NCI-H2107 treated with DMSO at 0.1 percent for 48 hours (cell line): ENCODE measurements around the gene PLGRKT.
"Not testable (repeated sequence)": the region's sequence is repeated elsewhere in the genome, so short reads cannot be mapped to it uniquely, and the experiment has no call there.

Experiments
- DNase-seq: peaks from one replicate; lab custom pipeline; 2025; ENCODE audit not compliant: unreplicated experiment; lab: John Stamatoyannopoulos, UW

Gene PLGRKT

DNA sequence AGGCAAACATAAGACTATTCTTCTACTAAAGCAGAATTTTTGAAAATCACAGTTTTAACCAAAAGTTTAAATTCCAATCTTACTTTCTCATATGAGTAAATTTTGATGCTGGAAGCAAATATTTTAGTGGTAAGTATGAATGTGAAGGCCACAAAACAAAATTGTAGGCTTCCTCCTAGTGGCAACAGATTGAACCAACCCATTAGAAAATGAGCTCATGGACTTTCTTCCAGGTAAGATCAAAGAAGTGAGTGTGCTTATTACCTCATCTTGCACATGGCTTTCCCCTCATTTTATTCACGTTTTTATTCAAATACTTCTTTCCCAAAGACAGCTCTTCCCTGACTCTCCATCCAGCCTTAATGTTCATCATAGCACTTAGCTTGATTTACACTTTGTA is 116.7 kb downstream of the PLGRKT start:
- DNase-seq, result no peak

DNA sequence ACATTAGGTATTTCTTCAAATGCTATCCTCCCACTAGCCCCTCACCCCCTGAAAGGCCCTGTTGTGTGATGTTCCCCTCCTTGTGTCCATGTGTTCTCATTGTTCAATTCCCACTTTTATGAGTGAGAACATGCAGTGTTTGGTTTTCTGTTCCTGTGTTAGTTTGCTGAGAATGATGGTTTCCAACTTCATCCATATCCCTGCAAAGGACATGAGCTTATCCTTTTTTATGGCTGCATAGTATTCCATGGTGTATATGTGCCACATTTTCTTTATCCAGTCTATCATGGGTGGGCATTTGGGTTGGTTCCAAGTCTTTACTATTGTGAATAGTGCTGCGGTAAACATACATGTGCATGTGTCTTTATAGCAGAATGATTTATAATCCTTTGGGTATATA is 121.3 kb downstream of the PLGRKT start:
- DNase-seq, result not testable (repeated sequence)

DNA sequence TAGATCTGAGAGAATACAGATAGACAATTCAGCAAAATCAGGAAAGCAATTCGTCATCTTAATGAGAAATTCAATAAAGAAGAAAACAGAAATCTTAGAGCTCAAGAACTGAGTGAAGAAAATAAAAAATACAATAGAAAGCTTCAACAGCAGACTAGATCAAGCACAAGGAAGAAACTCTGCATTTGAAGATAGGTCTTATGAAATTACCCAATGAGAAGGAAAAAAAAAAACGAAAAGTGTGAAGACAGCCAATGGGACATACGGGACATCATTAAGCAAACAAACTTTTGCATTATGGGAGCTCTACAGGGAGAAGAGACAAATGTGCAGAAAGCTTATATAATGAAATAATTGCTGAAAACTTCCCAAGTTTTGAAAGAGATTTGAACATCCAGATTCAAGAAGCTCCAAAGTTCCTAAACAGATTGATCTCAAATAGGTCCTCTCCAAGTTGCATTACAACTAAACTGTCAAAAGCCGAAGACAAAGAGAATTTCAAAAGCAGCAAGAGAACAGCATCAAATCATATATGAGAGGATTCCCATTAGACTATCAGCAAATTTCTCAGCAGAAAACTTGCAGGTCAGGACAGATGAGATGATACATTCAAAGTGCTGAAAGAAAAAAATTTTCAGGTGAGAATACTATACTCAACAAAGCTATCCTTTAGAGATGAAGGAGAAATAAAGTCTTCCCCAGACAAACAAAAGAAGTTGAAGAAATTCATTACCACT is 122.4 kb downstream of the PLGRKT start:
- DNase-seq, result no peak

DNA sequence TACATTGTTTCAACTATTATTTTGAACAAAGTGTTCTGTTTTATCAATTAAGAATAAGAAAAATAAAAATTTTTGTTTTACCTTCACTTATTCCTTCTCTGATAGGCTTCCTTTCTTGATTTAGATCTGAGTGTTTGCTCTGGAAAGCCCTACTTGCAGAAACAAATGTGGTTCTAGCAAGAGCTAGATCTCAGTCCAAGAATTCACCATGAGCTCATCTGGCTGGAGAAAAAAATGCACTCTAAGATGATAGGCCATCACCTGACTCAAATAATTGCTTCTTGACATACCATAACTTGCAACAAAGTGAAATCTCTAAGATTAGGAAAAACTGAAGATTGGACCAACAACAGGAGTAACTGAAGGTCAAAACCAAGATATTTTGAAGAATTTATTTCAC is 126.9 kb downstream of the PLGRKT start:
- DNase-seq, result no peak
